Activated T-helper 1 cell treated with anti-CD3 and anti-CD28 coated beads, Interleukin-12 subunit alpha, Interleukin-12 subunit beta, Interleukin-2, Interleukin-4 antibody, amounts not matched to agents 30 ng/mL and 10 ng/mL and 1 ng/mL, durations not matched to agents 14 hours and 24 hours and 36 hours (primary cell): Measurements from ENCODE around the gene CABP4. TPM values are rescaled to one million over a fixed set of nuclear protein-coding genes. Genes with fewer than 3 reads are reported as not detected.
"Not testable (repeated sequence)": the region's sequence is repeated elsewhere in the genome, so short reads cannot be mapped to it uniquely, and the experiment has no call there.

Source experiments
- DNase-seq: peaks from one replicate; pipeline ENCODE4 v3.0.0; 2021; ENCODE audit warnings: low spot score
- H3K27ac Mint-ChIP-seq: one replicate; pipeline ENCODE4 v1.8.0; 2021; ENCODE audit warnings: mild to moderate bottlenecking, mixed read lengths
- H3K27me3 Mint-ChIP-seq: one replicate; pipeline ENCODE4 v1.8.0; 2022; ENCODE audit warnings: mild to moderate bottlenecking, moderate library complexity, mixed read lengths; ENCODE audit not compliant: insufficient read depth
- H3K36me3 Mint-ChIP-seq: one replicate; pipeline ENCODE4 v1.8.0; 2021; ENCODE audit warnings: low read depth, mixed read lengths
- H3K4me1 Mint-ChIP-seq: one replicate; pipeline ENCODE4 v1.8.0; 2021; ENCODE audit warnings: low read depth, mixed read lengths
- H3K4me3 Mint-ChIP-seq: one replicate; pipeline ENCODE4 v1.8.0; 2021; ENCODE audit warnings: mild to moderate bottlenecking, moderate library complexity, mixed read lengths
- H3K9me3 Mint-ChIP-seq: one replicate; pipeline ENCODE4 v1.8.0; 2021; ENCODE audit warnings: mixed read lengths
- intact Hi-C: fragments of 100-400 bp; cut with micrococcal nuclease; formaldehyde crosslinking; loops from one replicate; pipeline ENCODE4 v1.15.1; 2024
- total RNA-seq: library from RNA; stranded (reverse); gene quantifications from 2 replicates; pipeline ENCODE4 v1.2.3, GENCODE V29; 2022

Gene CABP4
- total RNA-seq, 1 donor from 2014 or later, result 0.86 TPM

- H3K9me3 Mint-ChIP-seq, result no peaks in the 10 kb centered on the region
- DNase-seq, result no peak
- no peak overlapping the region for H3K4me3 Mint-ChIP-seq
- peaks cover 1% of the 10 kb centered on the region for H3K27me3 Mint-ChIP-seq
- peaks cover 29% of the 10 kb centered on the region for H3K4me1 Mint-ChIP-seq
- intact Hi-C loops, result no loop called here
- no peaks in the 10 kb centered on the region for H3K36me3 Mint-ChIP-seq
- no peak overlapping the region for H3K27ac Mint-ChIP-seq
Measured at GRCh38 chr11:67422891-67423290, 32.3 kb upstream of the CABP4 start.

- Mint-ChIP-seq H3K27ac (no peak overlapping the region), H3K36me3 (peaks cover 1% of the 10 kb centered on the region), H3K4me1 (peaks cover 31% of the 10 kb centered on the region), H3K27me3 (peaks cover 1% of the 10 kb centered on the region), H3K9me3 (no peaks in the 10 kb centered on the region), H3K4me3 (no peak overlapping the region)
- intact Hi-C loops, result no loop called here
- DNase-seq, result no peak
Measured at GRCh38 chr11:67423466-67423865, 31.7 kb upstream of the CABP4 start.

GRCh38 chr11:67423891-67424613 is 31.1 kb upstream of the CABP4 start:
- H3K27me3 Mint-ChIP-seq, result peaks cover 1% of the 10 kb centered on the region
- H3K9me3 Mint-ChIP-seq, result no peaks in the 10 kb centered on the region
- H3K4me1 Mint-ChIP-seq, result peaks cover 31% of the 10 kb centered on the region
- no peak overlapping the region for H3K27ac Mint-ChIP-seq
- no peak overlapping the region for H3K4me3 Mint-ChIP-seq
- DNase-seq, result no peak
- intact Hi-C loops, result no loop called here
- peaks cover 1% of the 10 kb centered on the region for H3K36me3 Mint-ChIP-seq

- intact Hi-C loops, DNase-seq, H3K27me3 Mint-ChIP-seq, H3K9me3 Mint-ChIP-seq: not testable (repeated sequence)
- peaks cover 14% of the 10 kb centered on the region for H3K36me3 Mint-ChIP-seq
- H3K4me3 Mint-ChIP-seq, result peak overlapping the region; percentile 98
- H3K4me1 Mint-ChIP-seq, result peaks cover 35% of the 10 kb centered on the region
- H3K27ac Mint-ChIP-seq, result peak overlapping the region; percentile 97
Measured at GRCh38 chr11:67427364-67427859, 27.7 kb upstream of the CABP4 start.

- Mint-ChIP-seq H3K27ac (peak within 1 kb of the TSS; percentile 97), H3K4me3 (peak within 1 kb of the TSS; percentile 98), H3K27me3 (no peaks in the 10 kb centered on the region), H3K9me3 (no peaks in the 10 kb centered on the region), H3K36me3 (peaks cover 15% of the 10 kb centered on the region), H3K4me1 (peaks cover 27% of the 10 kb centered on the region)
- DNase-seq, result peak; percentile 98
- intact Hi-C loops, result loop anchor here (1.0 kb wide), 9 partner anchors 8 to 377 kb away; partner anchors contain the start of genes AIP, CDK2AP2, NDUFV1 and TMEM134
Measured at GRCh38 chr11:67428052-67429001, 26.8 kb upstream of the CABP4 start, which contains the start of gene RPS6KB2. Gene RPS6KB2, plus strand, starts transcription at chr11:67428494. Its CDS starts 52 bp downstream, at chr11:67428546.

- H3K4me3 Mint-ChIP-seq, result peak overlapping the region; percentile 98
- peaks cover 27% of the 10 kb centered on the region for H3K4me1 Mint-ChIP-seq
- no peaks in the 10 kb centered on the region for H3K9me3 Mint-ChIP-seq
- no peak for DNase-seq
- H3K36me3 Mint-ChIP-seq, result peaks cover 17% of the 10 kb centered on the region
- peak overlapping the region; percentile 87 for H3K27ac Mint-ChIP-seq
- H3K27me3 Mint-ChIP-seq, result no peaks in the 10 kb centered on the region
- intact Hi-C loops, result no loop called here
Measured at GRCh38 chr11:67429038-67429668, 26.0 kb upstream of the CABP4 start.

GRCh38 chr11:67429722-67430121 is 25.4 kb upstream of the CABP4 start:
- DNase-seq, result no peak
- Mint-ChIP-seq H3K27ac (no peak overlapping the region), H3K9me3 (no peaks in the 10 kb centered on the region), H3K27me3 (no peaks in the 10 kb centered on the region), H3K36me3 (peaks cover 17% of the 10 kb centered on the region), H3K4me3 (peak overlapping the region; percentile 98), H3K4me1 (peaks cover 25% of the 10 kb centered on the region)
- intact Hi-C loops, result no loop called here

- Mint-ChIP-seq H3K4me3 (peak overlapping the region; percentile 67), H3K4me1 (peaks cover 19% of the 10 kb centered on the region), H3K9me3 (no peaks in the 10 kb centered on the region), H3K27ac (peak overlapping the region; percentile 63), H3K36me3 (peaks cover 25% of the 10 kb centered on the region), H3K27me3 (no peaks in the 10 kb centered on the region)
- intact Hi-C loops, result no loop called here
- no peak for DNase-seq
Measured at GRCh38 chr11:67431346-67432249, 23.6 kb upstream of the CABP4 start.

- no peak for DNase-seq
- no peaks in the 10 kb centered on the region for H3K27me3 Mint-ChIP-seq
- H3K27ac Mint-ChIP-seq, result peak overlapping the region; percentile 63
- no peaks in the 10 kb centered on the region for H3K9me3 Mint-ChIP-seq
- H3K4me3 Mint-ChIP-seq, result no peak overlapping the region
- intact Hi-C loops, result no loop called here
- H3K36me3 Mint-ChIP-seq, result peaks cover 29% of the 10 kb centered on the region
- H3K4me1 Mint-ChIP-seq, result peaks cover 18% of the 10 kb centered on the region
Measured at GRCh38 chr11:67432655-67433349, 22.4 kb upstream of the CABP4 start.

GRCh38 chr11:67433536-67434394 is 21.4 kb upstream of the CABP4 start:
- no peak for DNase-seq
- intact Hi-C loops, result no loop called here
- Mint-ChIP-seq H3K4me3 (peak overlapping the region; percentile 37), H3K4me1 (peaks cover 15% of the 10 kb centered on the region), H3K36me3 (peaks cover 29% of the 10 kb centered on the region), H3K27me3 (no peaks in the 10 kb centered on the region), H3K9me3 (no peaks in the 10 kb centered on the region), H3K27ac (peak overlapping the region; percentile 29)

- Mint-ChIP-seq H3K36me3 (peaks cover 35% of the 10 kb centered on the region), H3K9me3 (no peaks in the 10 kb centered on the region), H3K4me1 (peaks cover 22% of the 10 kb centered on the region), H3K27ac (peak overlapping the region; percentile 29), H3K4me3 (peak overlapping the region; percentile 54), H3K27me3 (no peaks in the 10 kb centered on the region)
- intact Hi-C loops, result no loop called here
- no peak for DNase-seq
Measured at GRCh38 chr11:67434395-67434881, 20.7 kb upstream of the CABP4 start.
